ENCODE results near the gene BBS12.
A peak's percentile ranks its signal among the peaks of the same experiment; 100 is the strongest.

GRCh38 chr4:122758033-122758432 lies 25.5 kb downstream of the BBS12 start:
- TF ChIP-seq CTCF (IDR thresholded peaks at IDR 0.05) = peak; percentile 29 to 72 (median 56)
- TF ChIP-seq POLR2A (IDR thresholded peaks at IDR 0.05) = no peak
